HG03196 (cell line): ENCODE results near the gene PTPRJ.

Source experiments
- ATAC-seq: cut with Tn5 transposase; IDR thresholded peaks from one replicate; pipeline ENCODE4 v1.9.1; 2021; ENCODE audit not compliant: unreplicated experiment

Gene PTPRJ

GRCh38 chr11:48036011-48036410 is 55.7 kb downstream of the PTPRJ start:
- no peak for ATAC-seq

GRCh38 chr11:48036466-48036865 is 56.1 kb downstream of the PTPRJ start:
- no peak for ATAC-seq

- ATAC-seq: no peak
Measured at GRCh38 chr11:48037709-48038468, 57.5 kb downstream of the PTPRJ start.

GRCh38 chr11:48040830-48041444 is 60.6 kb downstream of the PTPRJ start:
- ATAC-seq: no peak

- no peak for ATAC-seq
Measured at GRCh38 chr11:48041877-48042695, 61.7 kb downstream of the PTPRJ start.

- ATAC-seq: no peak
Measured at GRCh38 chr11:48043111-48043990, 63.0 kb downstream of the PTPRJ start.

- ATAC-seq: no peak
Measured at GRCh38 chr11:48043991-48044512, 63.7 kb downstream of the PTPRJ start.

GRCh38 chr11:48044577-48044976 is 64.2 kb downstream of the PTPRJ start:
- ATAC-seq: no peak

DNA sequence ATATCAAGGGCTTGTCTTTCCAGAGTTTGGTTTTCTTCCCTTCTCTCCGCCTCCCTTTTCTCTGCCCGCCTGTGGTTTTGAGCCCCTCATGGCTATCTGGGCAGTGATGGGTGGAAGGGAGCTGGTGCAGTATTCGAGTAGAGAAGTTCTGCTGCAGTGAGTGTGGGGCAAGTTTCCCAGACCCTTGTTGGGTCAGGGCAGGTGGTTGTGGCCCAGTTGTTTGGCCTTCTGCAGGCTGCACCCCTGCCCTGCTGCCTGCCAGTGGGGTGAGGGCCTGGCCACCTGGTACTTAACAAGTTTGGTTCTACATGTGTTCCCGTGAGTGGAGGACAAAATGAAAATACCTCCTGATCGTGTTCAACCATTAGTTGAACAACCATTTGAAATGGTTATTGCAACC is 65.2 kb downstream of the PTPRJ start:
- ATAC-seq: no peak

DNA sequence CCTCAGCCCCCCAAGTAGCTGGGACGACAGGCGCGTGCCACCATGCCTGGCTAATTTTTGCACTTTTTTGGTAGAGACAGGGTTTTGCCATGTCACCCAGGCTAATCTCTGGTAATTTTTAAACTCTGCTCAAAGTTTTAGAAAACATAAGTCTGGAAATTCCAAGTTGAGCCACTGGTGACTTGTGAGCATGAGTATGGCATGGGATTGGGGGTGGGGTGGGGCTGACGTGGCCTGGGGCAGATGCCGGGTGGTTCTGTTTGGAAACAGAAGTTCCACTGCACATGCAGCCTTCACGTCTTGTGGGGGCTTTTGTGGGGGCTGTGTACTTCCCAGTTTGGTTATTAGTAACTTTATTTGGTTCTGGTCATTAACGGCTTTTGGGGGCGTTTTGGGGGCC is 67.3 kb downstream of the PTPRJ start:
- no peak for ATAC-seq

- no peak for ATAC-seq
Measured at GRCh38 chr11:48049036-48049435, 68.7 kb downstream of the PTPRJ start.

DNA sequence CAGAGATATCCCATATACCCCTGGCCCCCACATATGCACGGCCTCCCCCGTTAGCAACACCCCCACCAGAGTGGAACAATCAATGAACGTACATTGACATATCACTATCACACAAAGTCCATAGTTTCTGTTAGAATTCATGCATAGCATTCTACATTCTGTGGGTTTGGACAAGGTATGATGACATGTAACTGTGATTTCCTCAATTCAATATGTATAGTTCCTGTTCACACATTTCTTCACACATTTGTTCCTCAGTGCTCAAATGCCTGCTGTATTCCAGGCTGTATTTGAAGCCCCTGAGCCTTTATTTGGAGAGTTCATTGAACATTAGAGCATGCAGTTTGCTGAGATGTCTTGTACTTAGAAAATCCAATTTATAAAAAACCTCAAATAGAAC is 69.9 kb downstream of the PTPRJ start:
- no peak for ATAC-seq

- no peak for ATAC-seq
Measured at GRCh38 chr11:48051217-48051830, 71.0 kb downstream of the PTPRJ start.

GRCh38 chr11:48052183-48053044 is 72.1 kb downstream of the PTPRJ start:
- ATAC-seq: no peak

DNA sequence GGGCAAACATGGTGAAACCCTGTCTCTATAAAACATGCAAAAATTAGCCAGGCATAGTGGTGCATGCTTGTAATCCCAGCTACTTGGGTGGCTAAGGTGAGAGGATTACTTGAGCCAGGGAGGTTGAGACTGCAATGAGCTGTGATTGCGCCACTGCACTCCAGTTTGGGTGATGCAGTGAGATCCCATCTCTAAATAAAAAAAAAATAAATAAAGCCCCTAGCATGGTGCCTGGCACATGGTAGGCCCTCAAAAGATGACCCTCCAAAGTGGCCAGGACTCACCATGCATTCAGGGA is 74.6 kb downstream of the PTPRJ start:
- no peak for ATAC-seq

- peak; percentile 47 for ATAC-seq
Measured at GRCh38 chr11:48055292-48056132, 75.2 kb downstream of the PTPRJ start.

- no peak for ATAC-seq
Measured at GRCh38 chr11:48056325-48057183, 76.2 kb downstream of the PTPRJ start.

DNA sequence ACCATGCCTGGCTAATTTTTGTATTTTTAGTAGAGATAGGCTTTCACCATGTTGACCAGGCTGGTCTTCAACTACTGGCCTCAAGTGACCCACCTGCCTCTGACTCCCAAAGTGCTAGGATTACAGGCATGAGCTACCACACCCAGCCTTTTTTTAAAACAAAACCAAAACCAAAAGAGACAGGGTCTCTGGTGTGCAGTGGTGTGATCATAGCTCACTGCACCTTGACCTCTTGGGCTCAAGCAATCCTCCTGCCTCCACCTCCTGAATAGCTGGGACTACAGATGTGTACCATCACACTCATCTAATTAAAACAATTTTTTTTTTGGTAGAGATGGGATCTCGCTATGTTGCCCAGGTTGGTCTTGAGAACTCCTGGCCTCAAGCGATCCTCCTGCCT is 77.7 kb downstream of the PTPRJ start:
- ATAC-seq: no peak
